Measurements from ENCODE around the gene FBXO24. TPM values are rescaled to one million over a fixed set of nuclear protein-coding genes. Genes with fewer than 3 reads are reported as not detected.

The FBXO24 gene
- total and polyA plus RNA-seq, 2 of the 8 experiments (the other 6 are each of a cell fraction or from before 2014, with no cell fraction given), result 0.35 to 0.57 TPM

DNA sequence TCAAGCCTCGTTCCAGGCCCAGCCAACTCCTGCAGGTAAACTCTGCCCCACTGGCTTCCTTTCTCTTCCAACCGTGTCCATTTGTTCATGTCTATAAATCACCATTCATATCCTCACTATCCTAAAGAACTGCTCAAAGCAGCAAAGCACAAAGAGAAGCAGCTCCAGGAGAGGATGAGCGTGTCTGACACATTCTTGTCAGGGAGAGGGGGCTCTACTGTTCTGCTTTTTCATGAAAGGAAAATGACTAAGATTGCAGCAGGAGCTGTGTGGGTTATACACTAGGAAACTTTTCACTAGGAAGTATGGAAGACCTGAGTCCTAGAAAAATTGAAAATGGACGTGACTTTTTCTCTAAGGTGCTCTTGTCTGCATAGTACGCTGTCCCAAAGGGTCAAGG lies 30.4 kb upstream of the FBXO24 start (continued):
- TF ChIP-seq, protein P1, sequence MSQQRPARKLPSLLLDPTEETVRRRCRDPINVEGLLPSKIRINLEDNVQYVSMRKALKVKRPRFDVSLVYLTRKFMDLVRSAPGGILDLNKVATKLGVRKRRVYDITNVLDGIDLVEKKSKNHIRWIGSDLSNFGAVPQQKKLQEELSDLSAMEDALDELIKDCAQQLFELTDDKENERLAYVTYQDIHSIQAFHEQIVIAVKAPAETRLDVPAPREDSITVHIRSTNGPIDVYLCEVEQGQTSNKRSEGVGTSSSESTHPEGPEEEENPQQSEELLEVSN (IDR thresholded peaks at IDR 0.05), result no peak
- TF ChIP-seq SUZ12 (IDR thresholded peaks at IDR 0.05; ENCODE audit: low read length), result no peak
- TF ChIP-seq RBBP5 (IDR thresholded peaks at IDR 0.05; ENCODE audit: borderline replicate concordance, low read depth, low read length), result no peak
- TF ChIP-seq GABPA (IDR thresholded peaks at IDR 0.05; ENCODE audit: borderline replicate concordance, insufficient read depth, low read length), result no peak
- TF ChIP-seq RFX5 (IDR thresholded peaks at IDR 0.05; ENCODE audit: borderline replicate concordance, low read depth, low read length), result no peak
- no peak for TF ChIP-seq POU5F1 (IDR thresholded peaks at IDR 0.05; ENCODE audit: low read depth, low read length)
- TF ChIP-seq BCL11A (IDR thresholded peaks at IDR 0.05; ENCODE audit: low read depth in 2 of 2, low read length in 2 of 2), result no peak
- no peak for TF ChIP-seq BRCA1 (IDR thresholded peaks at IDR 0.05; ENCODE audit: low read depth, low read length)
- TF ChIP-seq, protein P2, sequence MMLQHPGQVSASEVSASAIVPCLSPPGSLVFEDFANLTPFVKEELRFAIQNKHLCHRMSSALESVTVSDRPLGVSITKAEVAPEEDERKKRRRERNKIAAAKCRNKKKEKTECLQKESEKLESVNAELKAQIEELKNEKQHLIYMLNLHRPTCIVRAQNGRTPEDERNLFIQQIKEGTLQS (IDR thresholded peaks at IDR 0.05; ENCODE audit: insufficient read depth, low read depth, low read length), result no peak
- TF ChIP-seq SIRT6 (IDR thresholded peaks at IDR 0.05; ENCODE audit: low read length), result no peak

All from H1 (cell line).